HG02759 (cell line): ENCODE results near the gene ROBO1.
"Not testable (repeated sequence)": the region's sequence is repeated elsewhere in the genome, so short reads cannot be mapped to it uniquely, and the experiment has no call there.

Source experiments
- ATAC-seq: cut with Tn5 transposase; IDR thresholded peaks from one replicate; pipeline ENCODE4 v1.9.1; 2021; ENCODE audit warnings: mild to moderate bottlenecking, moderate library complexity; ENCODE audit not compliant: unreplicated experiment

ROBO1 gene

DNA sequence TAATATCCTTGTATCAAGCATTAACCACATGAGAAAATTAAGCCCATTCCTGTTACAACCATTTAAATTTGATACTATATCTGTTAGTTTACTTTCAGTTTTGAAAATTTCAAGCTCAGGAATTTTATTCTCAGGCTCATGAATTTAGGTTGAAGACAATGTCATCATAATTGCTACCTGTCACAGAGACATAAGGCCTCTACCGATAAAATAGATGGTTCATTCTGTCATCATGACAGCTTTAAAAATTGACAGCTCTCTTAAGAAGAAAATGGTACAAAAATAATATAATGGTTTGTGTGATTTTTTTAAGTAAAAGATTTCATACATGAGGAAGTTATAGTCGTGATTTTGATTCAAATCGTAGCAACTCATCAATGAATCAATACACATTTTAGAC is 1003.2 kb downstream of the ROBO1 start:
- ATAC-seq, result no peak

DNA sequence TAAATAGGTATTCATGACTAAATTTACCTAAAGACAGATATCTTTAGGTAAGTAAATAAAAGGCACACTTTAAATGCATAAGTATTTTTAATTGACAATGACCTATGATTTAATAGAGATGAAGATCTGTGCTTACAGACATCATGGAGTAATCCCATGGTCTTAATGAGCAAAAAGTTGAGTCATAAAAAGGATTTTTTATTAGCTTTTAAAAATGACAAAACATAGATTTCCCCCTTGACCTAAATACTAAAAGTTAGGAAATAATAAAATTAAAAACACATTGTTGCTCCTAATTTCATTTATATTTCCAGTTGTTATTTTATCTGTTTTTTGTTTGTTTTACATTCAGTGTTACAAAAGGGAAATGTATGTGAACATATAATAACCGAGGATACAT is 1005.7 kb downstream of the ROBO1 start:
- ATAC-seq, result no peak

DNA sequence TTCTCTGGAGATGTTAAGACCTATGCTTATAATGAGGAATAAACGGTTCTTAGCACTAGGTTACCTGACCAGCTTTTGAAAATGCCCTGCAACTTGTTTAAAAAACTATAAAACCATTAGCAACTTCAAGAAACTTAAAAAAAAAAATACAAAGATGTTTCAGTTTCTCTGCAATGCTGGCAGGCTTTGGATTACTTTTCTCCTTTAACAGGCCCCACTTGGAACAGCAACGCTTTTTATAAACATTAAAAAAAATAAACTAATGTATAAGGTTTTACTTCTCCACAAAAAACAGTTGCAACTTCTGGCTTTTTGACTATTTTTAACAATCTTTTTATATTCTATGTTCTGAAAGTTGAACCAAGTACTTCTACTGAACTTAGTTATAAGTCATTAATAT is 1006.7 kb downstream of the ROBO1 start:
- ATAC-seq, result no peak

DNA sequence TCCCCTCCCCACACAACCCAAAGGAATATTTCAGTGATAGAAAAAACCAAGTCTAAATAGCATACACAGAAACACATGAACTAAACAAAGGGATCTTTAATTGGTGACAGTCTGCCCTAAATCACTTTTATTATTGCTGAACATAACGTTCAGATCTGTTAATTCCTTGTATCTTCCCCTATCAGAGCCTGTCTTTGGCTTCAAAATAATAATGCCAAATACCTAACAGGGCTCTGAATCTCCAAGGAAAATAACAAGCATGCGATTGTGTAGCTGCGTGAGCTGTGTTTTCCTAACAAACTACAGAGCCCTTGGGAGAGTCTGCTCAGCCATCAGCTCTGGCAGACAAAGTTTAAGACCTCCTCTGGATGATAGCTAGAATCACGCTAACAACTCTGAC is 1010.1 kb downstream of the ROBO1 start:
- ATAC-seq, result no peak

DNA sequence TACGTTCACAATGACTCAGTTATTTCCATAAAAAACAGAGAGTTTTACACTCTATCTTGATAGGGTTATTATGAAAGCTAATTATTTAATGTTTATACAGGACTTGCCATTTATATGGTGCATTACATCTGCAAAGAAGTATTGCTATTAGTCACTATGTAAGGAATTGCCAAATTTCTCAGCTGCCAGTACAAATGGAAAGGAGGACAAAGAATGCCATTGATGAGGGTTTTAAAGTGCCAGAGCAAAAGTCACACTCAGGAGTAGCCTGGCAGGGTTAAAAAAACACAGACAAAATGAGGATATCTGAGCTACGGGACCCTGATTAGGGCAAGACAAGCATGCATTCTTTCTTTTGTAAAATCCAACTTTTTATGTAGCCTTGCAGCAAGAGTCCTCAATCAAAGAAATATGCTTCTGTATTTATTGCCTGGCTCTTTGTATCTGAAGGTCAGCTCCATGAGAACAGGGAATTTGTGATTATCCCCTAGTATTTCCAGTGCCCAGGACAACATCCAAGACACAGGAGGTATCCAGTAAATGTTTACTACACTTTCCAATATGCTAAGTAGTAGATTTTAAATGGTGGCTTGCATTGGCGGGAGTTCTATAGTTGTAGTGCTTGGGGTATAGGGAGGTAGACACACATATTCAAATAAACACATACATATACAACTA is 1013.6 kb downstream of the ROBO1 start:
- ATAC-seq, result no peak

DNA sequence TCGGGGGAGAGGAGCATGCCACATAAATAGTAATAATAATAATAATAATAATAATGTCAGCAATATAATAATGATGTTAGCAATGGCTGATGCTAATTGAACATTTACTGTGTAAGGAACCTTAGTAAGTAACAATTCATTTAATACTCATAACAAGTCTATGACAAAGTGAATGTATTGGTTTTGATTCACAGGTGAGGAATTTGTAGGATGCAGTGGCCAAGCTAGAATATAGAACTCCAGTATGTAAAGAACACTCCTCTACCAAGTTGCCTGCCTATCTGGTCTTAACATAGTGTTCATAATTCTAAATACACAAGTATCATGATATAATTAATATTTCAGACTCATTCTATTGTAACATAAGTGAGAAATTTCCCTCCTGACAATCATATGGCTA is 1016.5 kb downstream of the ROBO1 start:
- no peak for ATAC-seq

DNA sequence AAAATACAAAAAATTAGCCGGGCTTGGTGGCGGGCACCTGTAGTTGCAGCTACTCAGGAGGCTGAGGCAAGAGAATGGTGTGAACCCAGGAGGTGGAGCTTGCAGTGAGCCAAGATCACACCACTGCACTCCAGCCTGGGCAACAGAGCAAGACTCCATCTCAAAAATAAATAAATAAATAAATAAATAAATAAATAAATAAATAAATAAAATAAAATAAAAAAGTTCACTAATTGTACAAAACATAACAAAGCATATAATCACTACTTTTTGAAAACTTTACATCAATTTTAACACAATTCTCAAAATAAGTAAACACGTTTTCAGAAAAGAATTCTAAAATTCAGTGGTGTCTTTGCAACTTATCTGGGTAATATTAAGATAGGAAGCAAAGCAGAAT is 1017.5 kb downstream of the ROBO1 start:
- not testable (repeated sequence) for ATAC-seq

DNA sequence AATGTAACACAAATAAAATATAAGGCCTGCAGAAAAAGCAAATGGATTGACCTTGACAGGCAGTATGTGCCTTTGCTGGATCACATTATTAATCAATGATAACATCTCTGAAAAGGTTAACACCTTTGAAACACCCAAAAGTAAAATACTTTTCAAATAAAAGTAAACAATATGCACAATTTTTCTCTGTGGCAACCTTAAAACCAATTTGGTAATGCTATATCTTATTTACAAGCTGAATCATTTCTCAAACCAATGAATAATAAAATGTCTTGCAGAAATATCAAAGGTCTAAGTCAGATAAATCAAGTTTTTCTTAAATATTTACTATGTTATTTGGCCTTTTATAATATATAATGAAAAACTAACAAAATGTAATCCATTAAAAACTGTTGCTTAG is 1018.7 kb downstream of the ROBO1 start:
- ATAC-seq, result no peak

DNA sequence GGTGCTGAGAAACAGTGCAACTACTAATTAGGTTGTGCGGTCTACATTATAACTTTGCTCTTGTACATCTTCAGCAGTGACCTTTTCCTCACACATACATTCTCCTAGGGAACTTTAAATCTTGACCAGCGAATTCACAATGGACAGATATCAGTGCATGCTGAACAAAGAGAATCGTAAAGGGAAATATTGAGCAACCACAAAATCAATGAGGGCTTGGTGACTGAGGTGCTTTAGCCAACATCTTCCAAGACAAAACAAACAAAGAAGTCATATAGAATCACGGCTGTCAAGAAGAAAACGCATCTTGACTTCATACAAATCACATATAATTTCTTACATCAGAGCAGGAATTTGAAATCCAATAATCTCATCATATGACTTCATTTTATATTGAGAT is 1022.0 kb downstream of the ROBO1 start:
- no peak for ATAC-seq

DNA sequence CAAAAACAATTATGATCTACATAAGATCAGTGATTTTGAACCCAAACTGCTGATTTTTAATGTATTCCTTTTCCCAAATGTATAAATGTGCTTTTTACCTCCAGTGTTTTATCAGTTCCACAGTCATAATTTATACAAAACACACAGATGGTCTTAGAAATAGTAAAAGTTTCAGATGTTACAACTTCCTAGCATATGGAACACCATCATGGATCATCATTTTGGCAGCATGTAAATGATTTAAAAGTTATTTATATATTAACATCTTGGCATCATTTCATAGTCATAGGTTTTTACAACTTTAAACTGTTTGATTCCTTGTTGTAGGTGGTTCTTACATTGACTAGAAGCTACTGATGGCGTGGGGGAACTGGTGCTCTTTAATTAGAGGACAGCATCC is 1025.3 kb downstream of the ROBO1 start:
- ATAC-seq, result no peak

DNA sequence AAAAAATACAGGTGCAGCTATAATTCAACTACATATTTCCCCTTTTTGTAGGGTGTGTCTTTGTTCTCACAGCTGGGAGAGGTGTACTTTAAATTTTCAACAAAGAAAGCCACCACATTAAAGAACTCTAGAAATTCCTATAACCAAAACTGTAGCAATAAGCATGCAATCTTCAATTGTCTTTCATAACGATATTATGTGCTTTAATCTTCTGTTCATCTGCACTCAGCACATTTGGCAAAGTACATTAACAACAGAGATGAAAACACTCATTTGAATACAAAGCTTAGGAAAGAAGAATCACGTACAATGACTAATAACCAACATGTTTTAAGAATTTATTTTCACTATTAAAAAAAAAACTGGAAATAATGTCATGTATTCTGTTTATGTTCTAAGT is 1025.8 kb downstream of the ROBO1 start:
- no peak for ATAC-seq

DNA sequence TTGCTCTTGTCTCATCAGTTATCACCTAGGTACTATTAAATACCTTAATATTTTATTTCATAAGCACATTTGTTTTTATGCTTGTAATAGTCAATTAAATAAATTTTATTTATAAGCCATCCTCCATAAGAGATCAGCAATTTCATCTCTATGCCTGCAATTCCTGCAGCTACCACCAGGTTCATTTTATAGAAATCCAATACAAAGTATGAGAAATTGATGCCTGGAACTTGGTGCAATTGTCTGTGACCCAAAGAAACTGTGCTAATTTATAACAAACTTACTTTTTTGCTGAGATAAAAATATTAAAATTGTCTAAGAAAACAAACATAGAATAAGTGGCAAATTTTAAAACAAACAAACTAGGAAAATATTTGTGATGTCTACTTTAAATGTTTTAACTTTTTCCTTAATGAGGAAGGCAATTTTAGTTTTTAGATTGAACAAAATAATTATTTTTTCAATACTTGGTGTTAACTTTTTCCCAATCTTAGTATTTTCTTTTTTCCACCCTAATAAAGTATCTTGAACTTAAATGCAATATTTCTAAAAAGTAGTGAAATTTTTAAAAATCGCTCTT is 1026.6 kb downstream of the ROBO1 start:
- no peak for ATAC-seq

DNA sequence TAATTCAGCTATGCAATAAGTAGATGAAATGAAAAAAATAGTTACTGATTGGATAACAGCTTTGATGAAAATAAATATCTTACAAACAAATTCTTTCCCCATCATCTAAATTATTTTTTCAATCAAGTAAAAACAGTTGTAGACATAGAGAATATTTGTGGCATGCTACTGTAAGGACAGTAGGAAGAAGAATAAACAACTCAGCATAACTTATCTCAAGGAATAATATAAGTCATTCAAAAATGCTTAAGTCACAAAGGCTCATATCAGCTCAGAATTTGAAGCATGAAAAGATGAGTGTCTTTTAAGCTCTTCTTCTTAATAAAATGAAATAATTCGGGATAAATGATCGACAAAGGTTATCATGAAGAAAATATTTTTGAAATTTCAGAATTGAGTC is 1029.0 kb downstream of the ROBO1 start:
- ATAC-seq, result no peak

DNA sequence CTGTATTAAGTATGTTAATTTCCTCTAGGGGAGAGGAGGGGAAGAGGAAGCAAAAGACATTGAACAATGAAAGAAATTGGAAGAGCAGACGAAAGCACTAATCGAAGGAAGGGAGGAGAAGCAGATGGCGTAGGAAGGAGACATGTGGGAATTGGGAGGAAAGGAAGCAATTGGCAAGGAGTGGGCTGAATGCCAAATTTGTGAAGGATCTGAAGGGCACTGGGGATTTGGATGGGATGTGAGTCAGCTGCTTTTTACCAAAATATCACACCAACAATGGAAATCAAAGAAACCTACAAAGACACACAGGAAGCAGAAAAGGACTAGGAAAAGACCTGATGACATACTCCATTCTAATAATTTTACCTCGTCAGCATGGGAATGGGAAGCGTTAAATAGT is 1029.8 kb downstream of the ROBO1 start:
- no peak for ATAC-seq

DNA sequence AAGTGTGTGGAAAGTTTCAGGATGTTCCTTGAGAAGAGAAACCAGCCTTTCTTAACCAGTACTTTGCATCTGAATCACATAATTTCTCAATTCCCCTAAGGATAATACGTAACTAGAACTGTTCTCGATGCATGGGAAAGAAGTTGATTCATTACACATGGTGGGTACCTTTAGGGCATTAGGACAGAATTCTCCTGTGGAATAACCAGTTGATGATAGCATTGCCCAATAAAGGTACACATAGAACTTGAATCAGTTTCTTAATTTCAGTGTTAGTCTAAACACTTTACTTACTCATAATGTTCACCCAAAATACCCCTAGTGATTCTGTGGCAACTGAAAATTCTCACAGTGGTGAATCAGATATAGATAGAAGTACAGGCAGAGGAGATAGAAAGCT is 1030.9 kb downstream of the ROBO1 start:
- no peak for ATAC-seq

DNA sequence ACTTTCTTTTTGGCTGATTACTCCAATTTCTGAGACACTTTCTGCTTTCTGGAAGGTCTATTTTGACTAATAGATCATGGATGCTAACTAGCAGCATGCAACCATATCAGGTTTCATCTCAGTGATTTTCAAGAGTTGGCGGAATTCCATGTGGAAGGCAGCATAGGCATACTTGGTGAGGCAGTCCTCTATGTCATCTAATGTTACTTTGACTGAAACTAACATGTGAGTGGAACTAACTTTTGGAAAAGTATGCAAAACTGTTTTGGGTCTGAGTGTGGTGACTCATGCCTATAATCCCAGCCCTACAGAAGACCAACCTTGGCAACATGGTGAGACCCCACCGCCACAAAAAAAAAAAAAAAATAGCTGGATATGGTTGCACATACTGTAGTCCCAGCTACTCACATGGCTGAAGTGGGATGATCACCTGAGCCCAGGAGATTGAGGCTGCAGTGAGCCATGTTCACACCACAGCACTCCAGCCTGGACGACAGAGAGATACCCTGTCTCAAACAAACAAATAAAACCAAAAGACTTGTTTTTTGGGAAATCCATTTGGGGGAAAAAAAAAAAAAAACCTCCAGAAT is 1033.7 kb downstream of the ROBO1 start:
- ATAC-seq, result no peak

DNA sequence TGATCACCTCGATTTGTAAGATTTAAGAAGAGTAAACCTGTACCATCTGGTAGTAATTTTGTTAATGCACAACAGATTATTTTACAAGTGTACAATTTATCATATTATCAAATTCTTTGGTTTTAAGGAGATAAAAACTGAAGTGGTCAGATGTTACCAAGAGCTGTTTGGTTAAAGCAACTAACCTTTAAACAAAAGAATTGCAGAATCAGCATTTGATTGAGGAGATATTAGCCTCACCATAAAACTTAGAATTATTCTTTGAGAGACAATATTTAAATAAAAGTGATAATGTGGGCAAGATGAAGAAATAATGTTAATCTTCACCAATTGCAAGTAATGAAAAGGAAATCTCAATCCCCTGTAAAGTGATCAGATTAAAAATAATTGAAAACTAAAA is 1034.9 kb downstream of the ROBO1 start:
- ATAC-seq, result no peak

DNA sequence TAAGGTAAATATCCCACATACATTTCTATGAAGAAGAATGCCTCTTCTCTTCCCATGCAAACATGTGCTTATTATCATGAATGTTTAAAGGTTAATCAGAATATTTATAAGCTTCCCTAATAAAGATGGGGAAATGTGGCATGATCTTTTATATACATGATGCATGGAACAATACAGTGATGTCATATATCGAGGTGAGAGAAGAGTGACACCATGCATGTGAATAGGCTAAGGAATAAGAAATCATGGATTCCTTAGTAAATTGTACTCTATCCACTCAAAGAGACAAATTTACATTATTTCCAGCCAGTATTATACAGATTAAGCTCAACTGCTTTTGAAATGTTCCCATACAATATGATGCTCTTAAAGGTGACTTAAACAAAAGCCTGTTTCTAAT is 1035.3 kb downstream of the ROBO1 start:
- ATAC-seq, result no peak

DNA sequence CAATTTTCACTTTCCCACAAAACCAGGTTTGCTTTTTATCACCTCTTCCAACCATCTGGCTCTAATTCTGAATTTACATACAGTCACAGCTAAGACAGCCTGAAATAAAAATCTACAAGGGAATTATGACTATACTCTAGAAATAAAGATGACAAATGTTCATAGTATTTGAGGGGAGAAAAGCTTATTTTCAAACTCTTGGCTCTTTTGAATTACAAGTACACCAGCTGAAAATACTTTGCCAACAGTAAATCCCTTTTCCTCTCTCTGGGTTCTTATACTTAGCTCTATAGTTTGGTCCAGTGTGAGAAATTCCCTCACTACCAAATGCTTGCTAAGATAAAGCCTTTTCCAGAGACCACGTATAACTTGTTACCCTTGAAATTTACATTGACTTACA is 1037.9 kb downstream of the ROBO1 start:
- no peak for ATAC-seq

DNA sequence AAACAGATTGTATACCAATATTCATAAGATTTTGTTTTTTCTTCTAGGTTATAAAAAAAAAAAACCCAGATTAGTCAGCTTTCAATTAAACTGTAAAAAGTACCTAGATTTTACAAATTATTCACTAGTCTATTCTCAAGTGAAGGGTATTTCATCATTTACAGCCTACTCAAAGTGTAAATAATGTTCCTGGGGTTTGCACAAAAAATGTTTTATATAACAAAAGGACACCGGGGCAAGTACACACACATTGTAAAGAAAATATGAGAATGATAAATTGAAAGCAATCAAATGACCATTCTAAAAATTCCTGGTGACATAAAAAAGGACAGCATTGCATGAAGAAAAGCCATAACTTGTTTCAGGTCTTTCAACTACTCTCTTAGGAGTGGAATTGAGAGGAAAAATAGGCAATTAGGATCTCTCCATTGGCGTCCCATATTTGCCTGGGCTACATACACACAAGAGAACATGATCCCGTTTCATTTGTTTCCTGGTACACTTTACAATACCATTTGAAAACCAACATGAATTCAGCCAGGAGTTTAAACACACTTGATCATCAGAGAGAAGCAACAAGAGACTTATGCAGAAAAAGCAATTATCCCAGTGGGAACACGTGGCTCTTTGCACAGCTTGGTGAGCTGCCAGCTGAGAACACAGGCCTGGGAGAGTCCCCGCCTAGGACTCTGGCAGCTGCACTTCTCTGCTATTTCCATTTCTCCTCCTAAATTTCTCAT is 1039.2 kb downstream of the ROBO1 start:
- no peak for ATAC-seq

DNA sequence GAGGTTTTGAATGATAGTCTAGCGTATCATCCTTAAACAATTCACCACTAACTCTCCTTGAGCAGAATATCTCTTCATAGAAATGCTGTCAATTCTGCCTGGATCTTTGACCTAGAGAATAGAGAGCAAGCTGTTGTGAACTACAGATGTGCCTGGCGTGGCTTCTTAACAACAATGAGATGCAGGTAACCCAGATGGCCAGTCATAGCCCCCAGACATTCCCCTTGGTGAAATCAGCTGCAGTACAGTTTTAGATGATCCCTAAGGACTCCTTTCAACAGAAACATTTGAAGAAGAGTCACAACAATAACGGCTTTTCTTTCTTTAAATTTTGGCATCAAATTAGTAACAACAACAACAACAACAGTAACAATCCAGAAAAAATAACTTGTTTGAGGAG is 1041.3 kb downstream of the ROBO1 start:
- no peak for ATAC-seq

DNA sequence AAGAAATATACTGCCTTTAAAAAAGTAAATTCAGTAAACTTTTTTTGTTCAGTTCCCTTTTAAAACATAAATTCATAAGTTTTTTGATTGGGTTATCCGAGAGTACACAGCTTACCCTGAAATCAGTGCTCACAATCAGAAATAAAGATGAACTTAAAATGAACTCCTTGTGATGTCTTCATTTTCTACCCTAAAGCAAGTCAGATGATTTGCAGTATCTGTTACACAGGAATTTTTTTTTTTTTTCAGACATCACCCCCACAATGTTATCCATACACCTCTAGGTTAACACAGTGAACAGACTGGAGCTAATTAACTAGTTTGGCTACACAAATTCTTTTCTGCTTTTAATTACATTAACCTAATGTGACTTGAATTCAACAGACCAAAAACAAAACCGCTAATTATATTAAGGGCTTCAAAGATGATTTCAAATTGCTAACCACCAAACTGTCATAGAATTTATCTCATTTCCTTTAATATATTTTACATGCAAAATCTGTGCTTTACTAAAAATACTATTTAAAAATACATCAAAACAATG is 1042.0 kb downstream of the ROBO1 start:
- ATAC-seq, result no peak
